ENCODE measurements around the gene FAM181A.

GRCh38 chr14:93946104-93946503, 19.0 kb downstream of the FAM181A start:
- no peak for TF ChIP-seq PKNOX1 (IDR thresholded peaks at IDR 0.05)
- no peak for TF ChIP-seq ARNT (IDR thresholded peaks at IDR 0.05)
- TF ChIP-seq FOXM1 (IDR thresholded peaks at IDR 0.05; ENCODE audit: borderline replicate concordance): no peak
- TF ChIP-seq SP1 (IDR thresholded peaks at IDR 0.05): no peak
- TF ChIP-seq FOXA1 (IDR thresholded peaks at IDR 0.05): no peak
- TF ChIP-seq L3MBTL2 (conservative IDR thresholded peaks at IDR 0.05): no peak
- TF ChIP-seq NFRKB (IDR thresholded peaks at IDR 0.05): no peak
- TF ChIP-seq SUZ12 (IDR thresholded peaks at IDR 0.05): no peak
